Loucy (cell line): ENCODE measurements around the gene AEBP2.

Experiments used
- H2AFZ ChIP-seq: fragments of 200-600 bp; sonication (generic); 2 replicates; pipeline ENCODE4 v1.6.0; 2016; ENCODE audit warnings: antibody characterized with exemption, mild to moderate bottlenecking, low read length, moderate library complexity
- H3F3A ChIP-seq: fragments of 200-600 bp; 2 replicates; pipeline ENCODE4 v1.6.0; 2016; ENCODE audit warnings: antibody characterized with exemption, low read depth, mild to moderate bottlenecking
- H3K27me3 ChIP-seq: fragments of 200-600 bp; sonication (generic); 2 replicates; pipeline ENCODE4 v1.6.1; 2014; ENCODE audit warnings: low read length, mild to moderate bottlenecking; ENCODE audit not compliant: insufficient read depth, poor library complexity, severe bottlenecking
- H3K36me3 ChIP-seq: fragments of 200-600 bp; sonication (generic); 2 replicates; pipeline ENCODE4 v1.6.1; 2016; ENCODE audit warnings: low read length; ENCODE audit not compliant: insufficient read depth
- H3K4me1 ChIP-seq: fragments of 200-600 bp; sonication (generic); 2 replicates; pipeline ENCODE4 v1.5.1; 2014; ENCODE audit warnings: low read length, mild to moderate bottlenecking; ENCODE audit not compliant: insufficient read depth, poor library complexity, severe bottlenecking
- H3K4me2 ChIP-seq: fragments of 200-600 bp; sonication (generic); 2 replicates; pipeline ENCODE4 v1.6.0; 2014; ENCODE audit warnings: antibody characterized with exemption, low read length, low read depth, mild to moderate bottlenecking; ENCODE audit not compliant: poor library complexity, severe bottlenecking
- H3K4me3 ChIP-seq: fragments of 200-600 bp; sonication (generic); 2 replicates; pipeline ENCODE4 v1.5.1; 2014; ENCODE audit warnings: low read length, mild to moderate bottlenecking, mixed read lengths; ENCODE audit not compliant: poor library complexity, severe bottlenecking
- H3K79me2 ChIP-seq: fragments of 200-600 bp; sonication (generic); 2 replicates; pipeline ENCODE4 v1.6.1; 2014; ENCODE audit warnings: low read length; ENCODE audit not compliant: insufficient read depth
- H3K9ac ChIP-seq: fragments of 200-600 bp; sonication (generic); 2 replicates; pipeline ENCODE4 v1.6.0; 2014; ENCODE audit warnings: mild to moderate bottlenecking, low read depth, low read length, moderate library complexity; ENCODE audit not compliant: poor library complexity, severe bottlenecking
- H3K9me2 ChIP-seq: fragments of 200-600 bp; sonication (generic); replicated peaks from 2 replicates; pipeline ENCODE4 v1.6.1; 2016; ENCODE audit warnings: low read depth, low read length, mixed read lengths
- H3K9me3 ChIP-seq: fragments of 200-600 bp; sonication (generic); 2 replicates; pipeline ENCODE4 v1.6.1; 2014; ENCODE audit warnings: mild to moderate bottlenecking, antibody characterized with exemption, low read length, low read depth; ENCODE audit not compliant: insufficient read depth
- H4K20me1 ChIP-seq: fragments of 200-600 bp; sonication (generic); 2 replicates; pipeline ENCODE4 v1.6.0; 2014; ENCODE audit warnings: antibody characterized with exemption, low read length, mild to moderate bottlenecking; ENCODE audit not compliant: insufficient read depth, poor library complexity, severe bottlenecking
- EZH2phosphoT487 ChIP-seq: fragments of 200-600 bp; IDR thresholded peaks from 2 replicates; pipeline ENCODE4 v1.6.1; 2018; ENCODE audit warnings: antibody characterized with exemption, mild to moderate bottlenecking, moderate library complexity, borderline replicate concordance
- TF ChIP-seq, protein P1 (sequence below): fragments of 200-600 bp; sonication (generic); conservative IDR thresholded peaks from 2 replicates; pipeline ENCODE4 v1.5.1; 2014; ENCODE audit warnings: mild to moderate bottlenecking, antibody characterized with exemption, low read length

The AEBP2 gene

DNA sequence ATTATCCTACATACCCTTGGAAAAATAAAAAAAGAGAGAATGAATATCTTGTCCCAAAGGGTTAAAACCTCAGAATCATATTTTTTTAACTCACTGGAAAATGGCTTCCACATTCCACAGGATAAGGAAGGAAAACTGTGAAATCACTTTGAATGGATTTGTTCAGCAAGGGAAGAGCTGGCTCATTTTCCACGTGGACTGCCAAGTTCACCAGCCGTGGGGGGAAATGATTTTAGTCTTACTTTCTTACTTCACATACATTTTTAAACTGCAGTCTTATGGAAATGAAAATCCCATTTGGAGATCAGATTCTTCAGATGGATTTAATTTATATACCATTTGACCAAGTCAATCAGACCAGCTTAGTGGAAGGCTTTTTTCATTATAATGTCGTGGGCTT, 29.9 kb upstream of the AEBP2 start:
- Histone ChIP-seq H3K9me3 (no peaks in the 10 kb centered on the region), H2AFZ (no peak overlapping the region; the same call in 1 of the 2 replicates), H3K9me2 (no peaks in the 10 kb centered on the region), H4K20me1 (no peaks in the 10 kb centered on the region), H3F3A (no peaks in the 10 kb centered on the region), H3K4me3 (no peak overlapping the region), H3K9ac (no peak overlapping the region), H3K4me1 (peaks cover 7% of the 10 kb centered on the region), H3K27me3 (no peaks in the 10 kb centered on the region), H3K79me2 (no peaks in the 10 kb centered on the region), H3K36me3 (no peaks in the 10 kb centered on the region), H3K4me2 (no peak overlapping the region)
- TF ChIP-seq, protein P1, sequence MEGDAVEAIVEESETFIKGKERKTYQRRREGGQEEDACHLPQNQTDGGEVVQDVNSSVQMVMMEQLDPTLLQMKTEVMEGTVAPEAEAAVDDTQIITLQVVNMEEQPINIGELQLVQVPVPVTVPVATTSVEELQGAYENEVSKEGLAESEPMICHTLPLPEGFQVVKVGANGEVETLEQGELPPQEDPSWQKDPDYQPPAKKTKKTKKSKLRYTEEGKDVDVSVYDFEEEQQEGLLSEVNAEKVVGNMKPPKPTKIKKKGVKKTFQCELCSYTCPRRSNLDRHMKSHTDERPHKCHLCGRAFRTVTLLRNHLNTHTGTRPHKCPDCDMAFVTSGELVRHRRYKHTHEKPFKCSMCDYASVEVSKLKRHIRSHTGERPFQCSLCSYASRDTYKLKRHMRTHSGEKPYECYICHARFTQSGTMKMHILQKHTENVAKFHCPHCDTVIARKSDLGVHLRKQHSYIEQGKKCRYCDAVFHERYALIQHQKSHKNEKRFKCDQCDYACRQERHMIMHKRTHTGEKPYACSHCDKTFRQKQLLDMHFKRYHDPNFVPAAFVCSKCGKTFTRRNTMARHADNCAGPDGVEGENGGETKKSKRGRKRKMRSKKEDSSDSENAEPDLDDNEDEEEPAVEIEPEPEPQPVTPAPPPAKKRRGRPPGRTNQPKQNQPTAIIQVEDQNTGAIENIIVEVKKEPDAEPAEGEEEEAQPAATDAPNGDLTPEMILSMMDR: no peak
- TF ChIP-seq EZH2phosphoT487: no peak

DNA sequence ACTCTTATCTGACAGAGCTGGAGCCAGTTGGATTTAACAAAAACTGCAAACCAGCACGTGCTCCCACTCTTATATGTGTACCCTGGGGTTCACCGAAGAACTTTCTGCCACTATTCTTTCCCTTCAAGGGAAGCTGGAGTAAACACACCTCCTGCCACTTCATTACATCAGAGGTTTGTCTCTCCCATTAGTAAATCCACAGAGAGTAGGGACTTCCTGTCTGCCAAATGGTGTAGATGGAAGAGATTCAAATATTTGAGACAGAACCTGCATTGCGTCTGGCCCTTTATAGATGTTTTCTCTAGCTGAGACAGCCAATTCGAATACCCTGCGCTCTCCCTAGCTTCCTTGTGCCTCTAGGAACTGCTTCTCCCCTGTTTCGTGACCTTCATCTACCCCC, 29.1 kb upstream of the AEBP2 start:
- no peaks in the 10 kb centered on the region for H3K79me2 ChIP-seq
- H3K4me1 ChIP-seq: peaks cover 7% of the 10 kb centered on the region
- no peak overlapping the region for H3K9ac ChIP-seq
- peak overlapping the region; percentile 32; the same call in 1 of the 2 replicates for H2AFZ ChIP-seq
- no peaks in the 10 kb centered on the region for H4K20me1 ChIP-seq
- H3K9me2 ChIP-seq: no peaks in the 10 kb centered on the region
- H3K9me3 ChIP-seq: no peaks in the 10 kb centered on the region
- no peaks in the 10 kb centered on the region for H3K27me3 ChIP-seq
- no peak overlapping the region for H3K4me3 ChIP-seq
- no peak for TF ChIP-seq EZH2phosphoT487
- TF ChIP-seq, protein P1: no peak
- H3K36me3 ChIP-seq: no peaks in the 10 kb centered on the region
- no peak overlapping the region for H3K4me2 ChIP-seq
- no peaks in the 10 kb centered on the region for H3F3A ChIP-seq

DNA sequence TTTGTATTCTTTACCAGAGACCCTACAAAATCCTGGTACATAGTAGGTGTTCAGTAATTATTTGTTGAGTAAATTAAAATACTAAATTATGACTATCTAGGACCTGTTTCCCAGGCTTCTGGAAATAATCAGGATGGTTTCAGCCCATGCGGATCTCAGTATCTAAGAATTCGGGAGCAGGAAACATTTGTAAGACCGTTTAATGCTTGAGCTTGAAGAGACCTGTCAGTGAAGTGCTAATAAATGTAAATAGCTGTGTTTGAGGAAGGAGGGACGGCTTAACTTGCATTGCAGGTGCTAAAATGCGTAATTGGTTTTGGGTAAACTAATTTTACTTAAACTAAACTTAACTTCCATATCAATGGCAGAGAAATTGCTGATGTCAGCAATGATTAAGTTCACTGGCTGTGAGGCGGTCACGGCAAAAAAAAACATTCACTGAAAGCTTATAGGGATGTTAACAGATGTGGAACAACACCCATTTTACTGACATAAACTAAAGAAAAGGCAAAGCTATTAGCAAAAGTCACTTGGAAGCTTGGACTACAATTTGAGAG, 28.6 kb upstream of the AEBP2 start:
- H3K4me2 ChIP-seq: no peak overlapping the region
- TF ChIP-seq, protein P1: no peak
- no peak for TF ChIP-seq EZH2phosphoT487
- H3F3A ChIP-seq: no peaks in the 10 kb centered on the region

More for the DNA sequence above, 28.6 kb upstream of the AEBP2 start:
- no peak overlapping the region for H3K4me3 ChIP-seq
- H3K4me1 ChIP-seq: peaks cover 7% of the 10 kb centered on the region
- no peaks in the 10 kb centered on the region for H3K9me2 ChIP-seq
- no peak overlapping the region; the same call in 1 of the 2 replicates for H2AFZ ChIP-seq
- H3K36me3 ChIP-seq: no peaks in the 10 kb centered on the region
- H3K79me2 ChIP-seq: no peaks in the 10 kb centered on the region
- H3K9me3 ChIP-seq: no peaks in the 10 kb centered on the region
- no peaks in the 10 kb centered on the region for H3K27me3 ChIP-seq
- no peaks in the 10 kb centered on the region for H4K20me1 ChIP-seq
- H3K9ac ChIP-seq: no peak overlapping the region
